Osteocyte (in vitro differentiated cells): ENCODE measurements around the gene TADA2A. TPM values are rescaled to one million over a fixed set of nuclear protein-coding genes. Genes with fewer than 3 reads are reported as not detected.
A peak's percentile ranks its signal among the peaks of the same experiment; 100 is the strongest.

ENCODE experiments used
- DNase-seq: peaks from one replicate; pipeline ENCODE4 v3.0.0; 2021; ENCODE audit warnings: mixed read lengths; ENCODE audit not compliant: unreplicated experiment; ENCODE audit errors: extremely low spot score
- H3K27ac Mint-ChIP-seq: one replicate; pipeline ENCODE4 v1.8.0; 2021; ENCODE audit warnings: mild to moderate bottlenecking, mixed read lengths; ENCODE audit not compliant: unreplicated experiment
- H3K27me3 Mint-ChIP-seq: one replicate; pipeline ENCODE4 v1.8.0; 2021; ENCODE audit warnings: mixed read lengths; ENCODE audit not compliant: unreplicated experiment
- H3K36me3 Mint-ChIP-seq: one replicate; pipeline ENCODE4 v1.8.0; 2021; ENCODE audit warnings: mixed read lengths; ENCODE audit not compliant: unreplicated experiment
- H3K4me1 Mint-ChIP-seq: one replicate; pipeline ENCODE4 v1.8.0; 2021; ENCODE audit warnings: mixed read lengths; ENCODE audit not compliant: unreplicated experiment
- H3K4me3 Mint-ChIP-seq: one replicate; pipeline ENCODE4 v1.8.0; 2021; ENCODE audit warnings: mild to moderate bottlenecking, moderate library complexity, mixed read lengths; ENCODE audit not compliant: unreplicated experiment
- H3K9me3 Mint-ChIP-seq: one replicate; pipeline ENCODE4 v1.8.0; 2021; ENCODE audit warnings: mixed read lengths; ENCODE audit not compliant: unreplicated experiment
- total RNA-seq: library from RNA; stranded (reverse); gene quantifications from 2 replicates; pipeline ENCODE4 v1.2.1, GENCODE V29; 2021
- TF ChIP-seq, protein P1 (sequence below): fragments of 200-600 bp; sonication (generic); IDR thresholded peaks from 2 replicates; pipeline ENCODE4 v1.5.0; 2021; ENCODE audit warnings: antibody characterized with exemption, mild to moderate bottlenecking, moderate library complexity

Gene TADA2A
- total RNA-seq, 1 donor from 2014 or later: 20.4 TPM

DNA sequence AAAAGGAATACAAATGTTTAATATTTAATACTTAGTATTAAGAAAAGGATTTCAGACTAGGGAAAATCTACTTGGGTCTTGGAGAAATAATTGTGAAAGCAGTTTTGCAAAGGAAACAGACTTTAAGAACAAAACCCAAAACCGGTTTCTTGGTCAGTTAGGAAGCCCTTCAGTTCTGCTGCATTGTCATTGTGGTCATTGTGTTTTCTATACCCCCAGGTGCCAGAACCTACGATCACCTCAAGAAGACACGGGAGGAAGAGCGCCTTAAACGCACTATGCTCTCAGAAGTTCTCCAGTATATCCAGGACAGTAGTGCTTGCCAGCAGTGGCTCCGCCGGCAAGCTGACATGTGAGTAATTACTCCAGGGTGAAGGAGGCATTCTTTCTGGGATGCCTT is 63.5 kb downstream of the TADA2A start:
- H3K27me3 Mint-ChIP-seq: no peaks in the 10 kb centered on the region
- TF ChIP-seq, protein P1, sequence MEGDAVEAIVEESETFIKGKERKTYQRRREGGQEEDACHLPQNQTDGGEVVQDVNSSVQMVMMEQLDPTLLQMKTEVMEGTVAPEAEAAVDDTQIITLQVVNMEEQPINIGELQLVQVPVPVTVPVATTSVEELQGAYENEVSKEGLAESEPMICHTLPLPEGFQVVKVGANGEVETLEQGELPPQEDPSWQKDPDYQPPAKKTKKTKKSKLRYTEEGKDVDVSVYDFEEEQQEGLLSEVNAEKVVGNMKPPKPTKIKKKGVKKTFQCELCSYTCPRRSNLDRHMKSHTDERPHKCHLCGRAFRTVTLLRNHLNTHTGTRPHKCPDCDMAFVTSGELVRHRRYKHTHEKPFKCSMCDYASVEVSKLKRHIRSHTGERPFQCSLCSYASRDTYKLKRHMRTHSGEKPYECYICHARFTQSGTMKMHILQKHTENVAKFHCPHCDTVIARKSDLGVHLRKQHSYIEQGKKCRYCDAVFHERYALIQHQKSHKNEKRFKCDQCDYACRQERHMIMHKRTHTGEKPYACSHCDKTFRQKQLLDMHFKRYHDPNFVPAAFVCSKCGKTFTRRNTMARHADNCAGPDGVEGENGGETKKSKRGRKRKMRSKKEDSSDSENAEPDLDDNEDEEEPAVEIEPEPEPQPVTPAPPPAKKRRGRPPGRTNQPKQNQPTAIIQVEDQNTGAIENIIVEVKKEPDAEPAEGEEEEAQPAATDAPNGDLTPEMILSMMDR: no peak
- H3K27ac Mint-ChIP-seq: no peak overlapping the region
- no peaks in the 10 kb centered on the region for H3K9me3 Mint-ChIP-seq
- H3K4me1 Mint-ChIP-seq: no peaks in the 10 kb centered on the region
- no peak for DNase-seq
- H3K4me3 Mint-ChIP-seq: no peak overlapping the region
- peaks cover 52% of the 10 kb centered on the region for H3K36me3 Mint-ChIP-seq

DNA sequence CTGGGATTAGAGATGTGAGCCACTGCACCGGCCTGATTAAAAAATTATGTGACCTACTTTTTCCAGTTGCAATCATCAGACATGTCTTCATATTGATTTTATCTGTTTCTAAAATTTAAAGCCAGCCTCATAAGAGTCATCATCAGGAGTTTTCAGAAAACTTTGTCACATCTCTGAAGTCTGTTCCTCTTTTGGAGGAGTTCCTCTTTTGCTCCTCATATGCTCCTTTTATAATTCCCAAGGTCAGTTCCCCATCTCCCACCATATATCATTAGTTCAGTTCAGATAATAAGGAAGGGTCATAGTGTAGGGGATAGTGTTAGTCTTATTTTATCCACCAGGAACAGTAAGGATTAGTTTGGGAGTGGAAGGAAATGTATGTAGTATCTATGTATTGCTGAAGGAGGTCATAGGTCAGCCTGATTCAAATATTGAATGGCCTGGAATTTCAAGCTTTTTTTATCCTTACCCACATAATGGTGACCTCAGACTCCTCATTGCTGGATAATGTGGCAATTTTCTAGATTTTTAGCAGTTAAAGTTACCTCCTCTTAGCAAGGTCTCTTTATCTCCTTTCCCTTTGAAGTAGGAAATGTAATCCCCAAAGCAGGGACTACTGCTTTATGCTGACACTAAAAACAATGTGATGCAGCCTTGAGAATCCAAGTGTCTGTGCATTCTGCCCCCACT is 69.2 kb downstream of the TADA2A start:
- Mint-ChIP-seq H3K4me1 (peaks cover 21% of the 10 kb centered on the region), H3K27me3 (no peaks in the 10 kb centered on the region), H3K36me3 (peaks cover 54% of the 10 kb centered on the region), H3K4me3 (no peak overlapping the region), H3K9me3 (no peaks in the 10 kb centered on the region), H3K27ac (peak overlapping the region; percentile 80)
- TF ChIP-seq, protein P1: no peak
- no peak for DNase-seq

DNA sequence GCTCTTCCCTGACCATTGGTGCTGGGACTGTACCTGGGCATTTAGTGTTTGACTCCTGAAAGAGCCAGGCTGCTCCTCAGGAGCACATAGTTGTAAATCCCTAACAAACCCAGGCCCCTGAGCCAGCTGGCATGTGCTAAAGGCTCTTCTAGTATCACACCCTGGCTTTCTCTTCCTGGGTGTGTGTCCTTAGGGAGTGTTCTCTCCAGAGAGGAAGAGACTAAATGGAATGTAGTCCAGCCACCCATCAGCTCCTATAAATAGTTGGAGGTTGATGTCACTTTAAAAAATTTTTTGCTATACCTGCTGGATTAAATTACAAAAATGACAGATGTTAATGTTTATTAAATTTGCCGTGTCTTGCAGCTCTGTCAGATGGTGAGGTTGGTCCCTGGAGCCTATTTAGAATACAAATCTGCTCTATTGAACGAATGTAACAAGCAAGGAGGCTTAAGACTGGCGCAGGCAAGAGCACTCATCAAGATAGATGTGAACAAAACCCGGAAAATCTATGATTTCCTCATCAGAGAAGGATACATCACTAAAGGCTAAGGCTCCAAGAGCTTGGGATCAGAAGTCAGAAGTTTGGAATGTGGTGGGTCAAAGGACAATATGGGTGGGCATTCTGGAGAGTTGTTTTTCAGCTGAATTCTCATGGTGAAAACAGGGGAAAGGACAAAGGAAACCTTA is 69.9 kb downstream of the TADA2A start:
- DNase-seq: no peak
- Mint-ChIP-seq H3K36me3 (peaks cover 50% of the 10 kb centered on the region), H3K4me3 (no peak overlapping the region), H3K9me3 (no peaks in the 10 kb centered on the region), H3K4me1 (peaks cover 21% of the 10 kb centered on the region), H3K27ac (peak overlapping the region; percentile 80), H3K27me3 (no peaks in the 10 kb centered on the region)
- TF ChIP-seq, protein P1: no peak

DNA sequence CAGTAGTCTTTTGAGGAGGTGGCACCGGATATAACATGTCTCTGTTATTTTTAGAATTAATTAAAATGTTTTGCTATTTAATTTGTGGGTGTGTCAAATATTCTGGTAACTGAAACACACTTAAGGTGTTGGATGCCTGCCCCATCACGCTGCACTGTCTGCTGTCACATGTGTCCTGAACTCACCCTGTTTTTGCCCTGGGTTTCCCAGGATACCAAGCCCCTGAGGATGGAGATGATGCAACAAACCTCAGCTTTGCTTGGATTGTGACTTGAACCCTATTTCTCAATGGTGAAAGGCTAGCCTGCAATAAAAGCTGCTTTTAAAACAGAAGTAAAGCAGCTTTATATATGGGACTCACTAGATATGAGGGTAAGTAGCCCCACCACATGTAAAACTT is 71.5 kb downstream of the TADA2A start:
- no peaks in the 10 kb centered on the region for H3K27me3 Mint-ChIP-seq
- TF ChIP-seq, protein P1: no peak
- DNase-seq: no peak
- H3K4me3 Mint-ChIP-seq: no peak overlapping the region
- H3K36me3 Mint-ChIP-seq: peaks cover 43% of the 10 kb centered on the region
- no peaks in the 10 kb centered on the region for H3K9me3 Mint-ChIP-seq
- H3K4me1 Mint-ChIP-seq: peaks cover 27% of the 10 kb centered on the region
- peak overlapping the region; percentile 55 for H3K27ac Mint-ChIP-seq

DNA sequence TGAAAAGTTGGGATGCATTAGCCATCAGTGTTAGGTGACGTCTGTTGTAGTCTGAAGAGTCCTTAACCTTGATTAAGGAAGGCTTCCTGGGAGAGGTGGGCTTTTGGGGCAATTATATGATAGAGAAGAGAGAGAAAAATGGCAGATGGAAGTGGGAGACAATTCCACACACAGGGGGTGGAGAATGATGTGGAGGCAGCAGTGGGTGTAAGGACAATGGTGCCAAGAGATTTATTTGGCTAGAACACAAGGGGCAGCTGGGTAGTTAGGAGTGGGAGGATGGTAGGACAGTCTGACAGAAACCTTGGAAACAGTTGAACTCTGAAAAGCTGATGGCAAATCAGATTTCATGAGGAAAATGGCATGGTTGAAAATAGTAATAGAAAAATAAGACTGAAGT is 72.3 kb downstream of the TADA2A start:
- TF ChIP-seq, protein P1: no peak
- peaks cover 35% of the 10 kb centered on the region for H3K4me1 Mint-ChIP-seq
- H3K4me3 Mint-ChIP-seq: no peak overlapping the region
- DNase-seq: no peak
- H3K27ac Mint-ChIP-seq: peak overlapping the region; percentile 10
- peaks cover 35% of the 10 kb centered on the region for H3K36me3 Mint-ChIP-seq
- H3K27me3 Mint-ChIP-seq: no peaks in the 10 kb centered on the region
- no peaks in the 10 kb centered on the region for H3K9me3 Mint-ChIP-seq
